K562 (cell line): ENCODE results near the gene CPED1. TPM values are rescaled to one million over a fixed set of nuclear protein-coding genes. Genes with fewer than 3 reads are reported as not detected.
A peak's percentile ranks its signal among the peaks of the same experiment; 100 is the strongest.

Experiments used
- ATAC-seq: fragments of 200-7000 bp; cut with Tn5 transposase; 3 replicates; pipeline ENCODE4 v1.9.1; 2020; ENCODE audit warnings: moderate library complexity
- BruUV-seq: library from RNA; stranded (reverse); fragments of 400-500 nt; replicated peaks from 2 replicates; lab custom pipeline; 2021; lab: Mats Ljungman, UMichigan
- CTCF ChIA-PET: fragments of 300-600 bp; formaldehyde crosslinking; extraction: SDS; loops from one replicate; lab custom pipeline; 2021; ENCODE audit warnings: low intra/inter-chr PET ratio; lab: Yijun Ruan, JAX
- POLR2A ChIA-PET: fragments of 300-600, 350-650 bp; sonication (Branson Sonifier 250); formaldehyde crosslinking; extraction: SDS; loops from one replicate; lab custom pipeline; 2021; ENCODE audit warnings: antibody characterized with exemption, inconsistent platforms; lab: Yijun Ruan, JAX
- DNase-seq, 4 experiments: peaks; one replicate each; pipeline versions ENCODE4 v3.0.0 to v3.0.0-alpha.2; 2011 to 2018; ENCODE audit warnings: low spot score in 3 of 4, mixed read lengths in 3 of 4; ENCODE audit errors: extremely low read depth in 1 of 4
- FAIRE-seq: peaks from 2 replicates; lab custom pipeline; 2011; peaks lifted over from hg19 to GRCh38; lab: Jason Lieb, UNC
- H2AFZ ChIP-seq: 2 replicates; pipeline ENCODE4 v1.6.0; 2011; ENCODE audit warnings: low read depth, low read length, control low read depth, inconsistent platforms
- H3K27ac ChIP-seq: fragments of 200-600 bp; 3 replicates; pipeline ENCODE4 v1.8.0; 2011; ENCODE audit warnings: low read depth, mild to moderate bottlenecking, control low read depth, inconsistent platforms, low read length, moderate library complexity, mixed read lengths; ENCODE audit errors: extremely low read depth
- H3K27me3 ChIP-seq, 2 experiments: fragments of 300-600 bp in 1 of 2; 2 replicates in 1 of 2; 3 replicates in 1 of 2; pipeline versions ENCODE4 v1.6.0 to v1.8.0; 2011; ENCODE audit warnings: inconsistent platforms in 2 of 2, low read length in 2 of 2, mild to moderate bottlenecking in 1 of 2, mixed read lengths in 1 of 2, moderate library complexity in 1 of 2; ENCODE audit not compliant: control insufficient read depth in 2 of 2, insufficient read depth in 2 of 2
- H3K36me3 ChIP-seq: fragments of 300-600 bp; 3 replicates; pipeline ENCODE4 v1.8.0; 2011; ENCODE audit warnings: mild to moderate bottlenecking, low read length, inconsistent platforms; ENCODE audit not compliant: control insufficient read depth, insufficient read depth
- H3K4me1 ChIP-seq, 2 experiments: fragments of 200-600 bp in 1 of 2; replicated peaks in 1 of 2; 2 replicates in 1 of 2; 3 replicates in 1 of 2; pipeline versions ENCODE4 v1.5.1 to v1.8.0; 2011; ENCODE audit warnings: inconsistent platforms in 2 of 2, low read length in 2 of 2, mild to moderate bottlenecking in 1 of 2, mixed read lengths in 1 of 2, moderate library complexity in 1 of 2; ENCODE audit not compliant: control insufficient read depth in 2 of 2, insufficient read depth in 2 of 2
- H3K4me2 ChIP-seq: 2 replicates; pipeline ENCODE4 v1.6.1; 2011; ENCODE audit warnings: low read length, control low read depth, inconsistent platforms, mixed read lengths; ENCODE audit not compliant: insufficient read depth
- H3K4me3 ChIP-seq: fragments of 200-600 bp; sonication (generic), shearing (Covaris generic); 2 replicates; pipeline ENCODE4 v1.5.1; 2016; ENCODE audit warnings: control low read depth, inconsistent platforms
- H3K79me2 ChIP-seq: fragments of 200-600 bp; 3 replicates; pipeline ENCODE4 v1.8.0; 2011; ENCODE audit warnings: low read length, inconsistent platforms; ENCODE audit not compliant: control insufficient read depth, insufficient read depth
- H3K9ac ChIP-seq, 2 experiments: 2 replicates each; pipeline versions ENCODE4 v1.6.0 to v1.6.1; 2011; ENCODE audit warnings: low read depth in 2 of 2, low read length in 2 of 2, control low read depth in 1 of 2, inconsistent platforms in 1 of 2, mild to moderate bottlenecking in 1 of 2, mixed read lengths in 1 of 2; ENCODE audit not compliant: insufficient read depth in 1 of 2
- H3K9me1 ChIP-seq: one replicate; pipeline ENCODE4 v1.6.0; 2011; ENCODE audit warnings: inconsistent platforms, mild to moderate bottlenecking, low read length, moderate library complexity; ENCODE audit not compliant: control insufficient read depth, insufficient read depth
- H3K9me3 ChIP-seq: replicated peaks from 2 replicates; pipeline ENCODE4 v1.5.1; 2011; ENCODE audit warnings: low read depth, low read length, inconsistent platforms; ENCODE audit not compliant: control insufficient read depth, insufficient read depth
- H4K20me1 ChIP-seq: replicated peaks from 2 replicates; pipeline ENCODE4 v1.6.1; 2011; ENCODE audit warnings: low read length, inconsistent platforms, mixed read lengths; ENCODE audit not compliant: control insufficient read depth, insufficient read depth
- E4F1 ChIP-seq: fragments of 250-450 bp; sonication (Bioruptor Pico); IDR thresholded peaks from 2 replicates; pipeline ENCODE4 v1.5.0; 2021; ENCODE audit warnings: mild to moderate bottlenecking, borderline replicate concordance
- MBD1 ChIP-seq: fragments of 250-450 bp; sonication (Bioruptor Pico); IDR thresholded peaks from 2 replicates; pipeline ENCODE4 v1.8.0; 2022; ENCODE audit warnings: inconsistent platforms
- MTF1 ChIP-seq: fragments of 250-450 bp; sonication (Bioruptor Pico); IDR thresholded peaks from 2 replicates; pipeline ENCODE4 v1.9.0; 2021; ENCODE audit warnings: moderate library complexity, mild to moderate bottlenecking, inconsistent platforms, borderline replicate concordance
- NFE2L1 ChIP-seq: fragments of 450-650 bp; IDR thresholded peaks from 2 replicates; pipeline ENCODE4 v1.6.1; 2016; ENCODE audit warnings: missing genetic modification characterization, low read depth, mild to moderate bottlenecking, missing compliant biosample characterization, moderate library complexity, borderline replicate concordance
- WGBS: fragments of 100-300 bp; shearing (Covaris generic); methylation state at CpG from one replicate; pipeline ENCODE4 v1.1.6; 2016; ENCODE audit warnings: low coverage, mixed read lengths; ENCODE audit not compliant: insufficient coverage; ENCODE audit errors: missing lambda C conversion rate; 5-methylcytosine and 5-hydroxymethylcytosine counted together
- in situ Hi-C: fragments of 300-500 bp; cut with MboI; formaldehyde crosslinking; loops from 4 replicates; pipeline ENCODE4 v1.15.0; 2018; ENCODE audit warnings: inconsistent platforms, mixed read lengths
- intact Hi-C: fragments of 100-400 bp; cut with micrococcal nuclease; formaldehyde crosslinking; loops from 2 replicates; pipeline ENCODE4 v1.14.2; 2022
- polyA plus RNA-seq, 8 experiments: library from polyadenylated mRNA; depleted of rRNA in 4 of 8; stranded (reverse) in 5 of 8; unstranded in 3 of 8; fragments of >200 nt; fragmentation: Nextera tagmentation in 2 of 8; fragmentation: Illumina TruSeq in 1 of 8; extraction: Ambion mirVana in 2 of 8; extraction: Trizol in 1 of 8; gene quantifications; 2 replicates each; pipeline versions ENCODE4 v1.2.1 to v1.2.3, GENCODE V29; 2011 to 2014; ENCODE audit warnings: inconsistent platforms in 1 of 8, missing spikeins in 1 of 8
- total RNA-seq, 7 experiments: library from RNA; depleted of rRNA in 6 of 7; stranded (reverse); fragments of >200 nt in 6 of 7; fragmentation: Illumina TruSeq in 2 of 7; extraction: Trizol in 2 of 7; gene quantifications; 2 replicates each; pipeline versions ENCODE4 v1.2.1 to v1.2.3, GENCODE V29; 2011 to 2021; ENCODE audit warnings: low replicate concordance in 1 of 7
- TF ChIP-seq, protein P1 (sequence below), 2 experiments: fragments of 450-650 bp; IDR thresholded peaks; 2 replicates each; pipeline ENCODE4 v1.6.1; 2016; ENCODE audit warnings: mild to moderate bottlenecking in 2 of 2, borderline replicate concordance in 1 of 2, low read depth in 1 of 2, moderate library complexity in 1 of 2

CPED1 gene
- total and polyA plus RNA-seq, 9 of the 15 experiments (the other 6 are each of a cell fraction or from before 2014, with no cell fraction given), result 195 to 393 (median 290) TPM

DNA sequence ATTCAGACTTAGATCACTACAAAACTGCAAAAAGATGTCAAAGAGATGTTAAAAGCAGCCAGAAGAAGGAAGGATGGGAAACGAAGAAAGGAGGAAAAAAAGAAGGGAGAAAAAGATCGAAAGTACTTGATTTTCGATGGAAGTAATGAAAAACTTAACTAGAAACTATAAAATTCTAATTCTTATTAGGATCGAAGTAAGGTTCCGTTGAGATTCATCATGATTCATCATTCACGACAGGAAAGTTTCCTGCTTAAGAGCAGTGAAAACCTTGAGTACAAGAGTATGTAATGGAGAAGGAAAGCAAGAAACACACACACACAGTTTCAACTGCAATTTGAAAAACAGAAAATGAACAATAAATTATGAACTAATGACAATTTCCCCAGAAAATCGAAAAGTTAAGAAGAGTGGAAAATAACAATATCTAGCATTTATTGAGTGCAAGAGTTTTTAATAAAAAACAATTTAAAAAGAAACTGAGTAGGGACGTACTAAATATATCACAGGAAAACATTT, 39.1 kb upstream of the CPED1 start (continued):
- TF ChIP-seq MBD1 (CRISPR knock-in tag) (no peak), NFE2L1 (tag) (no peak), MTF1 (CRISPR knock-in tag) (no peak)
- TF ChIP-seq, all 486 proteins: peak for 45

DNA sequence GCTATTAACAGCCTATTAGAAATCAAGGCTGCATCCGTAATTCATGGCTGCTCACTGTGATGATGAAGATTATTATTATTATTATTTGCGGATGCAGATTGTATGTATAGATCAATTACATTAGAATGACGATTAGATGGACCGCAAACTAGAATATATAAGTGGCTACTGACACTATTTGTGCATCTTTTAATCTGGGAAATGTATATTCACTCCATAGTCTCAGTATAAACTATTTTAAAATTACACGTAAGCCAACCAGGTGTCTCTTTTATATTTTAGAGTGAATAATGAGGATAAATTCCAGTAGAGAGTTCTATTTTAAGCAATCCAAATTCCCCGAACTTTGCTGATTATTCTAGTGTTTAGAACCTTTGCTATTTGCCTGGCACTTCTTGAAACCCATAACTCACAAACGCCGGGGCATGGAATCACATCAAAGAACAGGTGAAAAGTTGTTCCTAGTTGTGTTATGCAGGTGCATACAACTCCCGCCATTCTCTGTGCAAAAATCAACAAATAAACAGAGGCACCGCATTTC, 38.4 kb upstream of the CPED1 start:
- POLR2A ChIA-PET, result interaction anchor here (0.6 to 2.4 kb wide), 26 partner anchors 9 to 1195 kb away, joined by 3 to 23 read pairs (median 4); partner anchors contain the start of genes CPED1 and FAM3C
- CTCF ChIA-PET, result interaction anchor here (0.6 kb wide), 1 partner anchor 401 kb away, joined by 5 read pairs; no protein-coding TSS in a partner anchor
- no peaks in the 10 kb centered on the region for H3K9me1 ChIP-seq
- H4K20me1 ChIP-seq, result no peaks in the 10 kb centered on the region
- H3K79me2 ChIP-seq, result peaks cover 30% of the 10 kb centered on the region
- intact Hi-C loops (loop anchor here (1.0 to 5.0 kb wide), 3 partner anchors 37 to 447 kb away; partner anchors contain the start of gene FAM3C), in situ Hi-C loops (no loop called here)
- H3K9me3 ChIP-seq, result no peaks in the 10 kb centered on the region
- TSS peak; percentile 85 for BruUV-seq
- 1% methylated on average over 10 of the region's 10 CpGs for WGBS
- ATAC-seq (no peak), FAIRE-seq (no peak), DNase-seq (no peak)
- H3K4me1 ChIP-seq, result peaks cover 0 to 5% of the 10 kb centered on the region in 2 experiments; a peak in 2 of 5 replicates
- peak overlapping the region; percentile 55 for H3K4me3 ChIP-seq
- H3K4me2 ChIP-seq, result peak overlapping the region; percentile 99
- H3K36me3 ChIP-seq, result peaks cover 33% of the 10 kb centered on the region
- peak overlapping the region; percentile 95 for H3K27ac ChIP-seq
- peak overlapping the region; percentile 29 to 90 for H3K9ac ChIP-seq
- no peaks in the 10 kb centered on the region for H3K27me3 ChIP-seq
- H2AFZ ChIP-seq, result peak overlapping the region; percentile 84
- TF ChIP-seq, protein P1, sequence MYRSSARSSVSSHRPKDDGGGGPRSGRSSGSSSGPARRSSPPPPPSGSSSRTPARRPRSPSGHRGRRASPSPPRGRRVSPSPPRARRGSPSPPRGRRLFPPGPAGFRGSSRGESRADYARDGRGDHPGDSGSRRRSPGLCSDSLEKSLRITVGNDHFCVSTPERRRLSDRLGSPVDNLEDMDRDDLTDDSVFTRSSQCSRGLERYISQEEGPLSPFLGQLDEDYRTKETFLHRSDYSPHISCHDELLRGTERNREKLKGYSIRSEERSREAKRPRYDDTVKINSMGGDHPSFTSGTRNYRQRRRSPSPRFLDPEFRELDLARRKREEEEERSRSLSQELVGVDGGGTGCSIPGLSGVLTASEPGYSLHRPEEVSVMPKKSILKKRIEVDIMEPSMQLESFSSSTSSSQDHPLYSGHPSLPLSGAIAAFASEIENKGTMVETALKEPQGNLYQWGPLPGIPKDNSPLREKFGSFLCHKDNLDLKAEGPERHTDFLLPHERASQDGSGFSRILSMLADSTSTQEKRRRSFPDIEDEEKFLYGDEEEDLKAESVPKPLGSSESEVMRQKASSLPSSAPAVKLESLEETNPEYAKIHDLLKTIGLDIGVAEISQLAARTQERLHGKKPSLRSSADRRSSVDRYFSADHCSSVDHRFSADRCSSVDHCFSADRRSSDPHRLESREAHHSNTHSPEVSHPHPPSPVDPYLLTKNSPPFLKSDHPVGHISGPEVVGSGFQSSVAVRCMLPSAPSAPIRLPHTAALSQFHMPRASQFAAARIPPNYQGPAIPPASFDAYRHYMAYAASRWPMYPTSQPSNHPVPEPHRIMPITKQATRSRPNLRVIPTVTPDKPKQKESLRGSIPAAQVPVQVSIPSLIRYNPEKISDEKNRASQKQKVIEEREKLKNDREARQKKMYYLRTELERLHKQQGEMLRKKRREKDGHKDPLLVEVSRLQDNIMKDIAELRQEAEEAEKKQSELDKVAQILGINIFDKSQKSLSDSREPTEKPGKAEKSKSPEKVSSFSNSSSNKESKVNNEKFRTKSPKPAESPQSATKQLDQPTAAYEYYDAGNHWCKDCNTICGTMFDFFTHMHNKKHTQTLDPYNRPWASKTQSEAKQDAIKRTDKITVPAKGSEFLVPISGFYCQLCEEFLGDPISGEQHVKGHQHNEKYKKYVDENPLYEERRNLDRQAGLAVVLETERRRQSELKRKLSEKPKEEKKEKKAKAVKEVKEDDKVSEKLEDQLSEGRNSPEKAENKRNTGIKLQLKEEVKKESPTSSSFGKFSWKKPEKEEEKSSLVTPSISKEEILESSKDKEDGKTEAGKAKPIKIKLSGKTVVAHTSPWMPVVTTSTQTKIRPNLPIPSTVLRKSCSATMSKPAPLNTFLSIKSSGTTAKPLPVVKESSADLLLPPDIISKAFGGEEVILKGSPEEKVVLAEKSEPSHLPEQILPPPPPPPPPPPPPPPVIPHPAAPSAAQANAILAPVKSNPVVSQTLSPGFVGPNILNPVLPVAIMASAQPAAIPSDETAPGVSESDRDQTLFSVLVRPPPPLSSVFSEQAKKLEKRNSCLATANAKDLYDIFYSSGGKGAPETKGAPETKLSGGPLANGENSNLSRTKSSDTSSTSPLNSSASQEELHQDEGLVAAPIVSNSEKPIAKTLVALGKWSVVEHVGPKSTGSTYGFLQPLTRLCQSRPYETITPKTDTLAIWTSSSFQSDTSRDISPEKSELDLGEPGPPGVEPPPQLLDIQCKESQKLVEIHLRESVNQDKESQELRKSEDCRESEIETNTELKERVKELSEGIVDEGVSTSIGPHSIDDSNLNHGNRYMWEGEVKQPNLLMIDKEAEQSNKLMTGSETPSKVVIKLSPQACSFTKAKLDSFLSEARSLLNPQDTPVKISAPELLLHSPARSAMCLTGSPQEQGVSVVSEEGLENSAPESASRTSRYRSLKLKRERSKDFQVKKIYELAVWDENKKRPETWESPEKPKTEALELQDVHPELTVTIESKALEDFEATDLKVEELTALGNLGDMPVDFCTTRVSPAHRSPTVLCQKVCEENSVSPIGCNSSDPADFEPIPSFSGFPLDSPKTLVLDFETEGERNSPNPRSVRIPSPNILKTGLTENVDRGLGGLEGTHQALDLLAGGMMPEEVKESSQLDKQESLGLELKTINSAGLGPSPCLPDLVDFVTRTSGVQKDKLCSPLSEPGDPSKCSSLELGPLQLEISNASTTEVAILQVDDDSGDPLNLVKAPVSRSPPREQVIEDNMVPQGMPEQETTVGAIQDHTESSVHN (IDR thresholded peaks at IDR 0.05; ENCODE audit: borderline replicate concordance in 1 of 2, low read depth in 1 of 2), result 0 out of 4 replicates have a peak, but pooled peaks of 1 of the 2 experiments have one; percentile 91
- no peak for TF ChIP-seq E4F1 (CRISPR knock-in tag)
